Stimulated activated CD8-positive, alpha-beta memory T cell treated with anti-CD3 and anti-CD28 coated beads, Interleukin-4, amount 100 ng/mL, for 1 hour (primary cell): Measurements from ENCODE around the gene TMEM184A.

Experiments
- DNase-seq, 2 donors: peaks; one replicate each; pipeline ENCODE4 v3.0.0-alpha.2; 2020; ENCODE audit warnings: low read depth in 2 of 2, low spot score in 1 of 2

TMEM184A gene

GRCh38 chr7:1505731-1506550 is 50.1 kb downstream of the TMEM184A start:
- no peak for DNase-seq

- peak; percentile 70 to 74 for DNase-seq
Measured at GRCh38 chr7:1503816-1504775, 51.9 kb downstream of the TMEM184A start, which contains the start of gene INTS1. TSS of gene INTS1 (minus strand) at chr7:1504389. CDS start at chr7:1503960, 429 bp downstream.

- DNase-seq, result no peak
Measured at GRCh38 chr7:1503390-1503789, 52.6 kb downstream of the TMEM184A start.

- no peak for DNase-seq
Measured at GRCh38 chr7:1502845-1503244, 53.2 kb downstream of the TMEM184A start.

GRCh38 chr7:1501487-1502270 is 54.3 kb downstream of the TMEM184A start:
- DNase-seq, result no peak

GRCh38 chr7:1500064-1500807 is 55.8 kb downstream of the TMEM184A start:
- no peak for DNase-seq

- no peak for DNase-seq
Measured at GRCh38 chr7:1499367-1500029, 56.5 kb downstream of the TMEM184A start.

GRCh38 chr7:1498370-1499305 is 57.4 kb downstream of the TMEM184A start:
- no peak for DNase-seq

GRCh38 chr7:1497293-1497927 is 58.6 kb downstream of the TMEM184A start:
- DNase-seq, result no peak

GRCh38 chr7:1496531-1497292 is 59.3 kb downstream of the TMEM184A start:
- no peak for DNase-seq

- no peak for DNase-seq
Measured at GRCh38 chr7:1495564-1496242, 60.3 kb downstream of the TMEM184A start.

- DNase-seq, result no peak
Measured at GRCh38 chr7:1494866-1495563, 61.0 kb downstream of the TMEM184A start.

GRCh38 chr7:1494447-1494846 is 61.6 kb downstream of the TMEM184A start:
- no peak for DNase-seq

- DNase-seq, result no peak
Measured at GRCh38 chr7:1493571-1493970, 62.4 kb downstream of the TMEM184A start.

- no peak for DNase-seq
Measured at GRCh38 chr7:1493129-1493528, 62.9 kb downstream of the TMEM184A start.

- DNase-seq, result no peak
Measured at GRCh38 chr7:1492640-1493039, 63.4 kb downstream of the TMEM184A start.
